Lower leg skin (tissue), 3 donors: Measurements from ENCODE around the gene MSANTD3.

Experiments
- CTCF ChIP-seq, 3 donors: fragments of 450-650 bp; IDR thresholded peaks; one replicate each; pipeline ENCODE4 v1.5.1; 2016; ENCODE audit warnings: antibody characterized with exemption in 3 of 3, mild to moderate bottlenecking in 3 of 3, moderate library complexity in 2 of 3
- POLR2A ChIP-seq, 2 donors: fragments of 450-650 bp; IDR thresholded peaks; one replicate each; pipeline ENCODE4 v1.6.1; 2016 to 2017; ENCODE audit warnings: antibody characterized with exemption in 2 of 2, mild to moderate bottlenecking in 1 of 2, moderate library complexity in 1 of 2

- TF ChIP-seq CTCF (IDR thresholded peaks at IDR 0.05) = no peak
- TF ChIP-seq POLR2A (IDR thresholded peaks at IDR 0.05) = no peak
Observed at GRCh38 chr9:100492952-100493351, 66.0 kb downstream of the MSANTD3 start.
